ENCODE data around the gene GPR143. TPM values are rescaled to one million over a fixed set of nuclear protein-coding genes. Genes with fewer than 3 reads are reported as not detected.

GPR143 gene
- total RNA-seq, 1 donor from 2014 or later, result 7.1 TPM

- no peaks in the 10 kb centered on the region for H3K27me3 Mint-ChIP-seq
Measured at GRCh38 chrX:9700555-9700954, 65.1 kb downstream of the GPR143 start.

GRCh38 chrX:9698576-9698975, 67.1 kb downstream of the GPR143 start:
- Mint-ChIP-seq H3K4me3 (ENCODE audit: low read depth) (no peak overlapping the region), H3K27ac (no peak overlapping the region), H3K27me3 (no peaks in the 10 kb centered on the region), H3K9me3 (ENCODE audit: low read depth) (peaks cover 13% of the 10 kb centered on the region), H3K4me1 (ENCODE audit: low read depth) (no peaks in the 10 kb centered on the region), H3K36me3 (ENCODE audit: insufficient read depth) (peaks cover 29% of the 10 kb centered on the region)
- no peak for TF ChIP-seq CTCF (IDR thresholded peaks at IDR 0.05; ENCODE audit: unreplicated experiment)
- DNase-seq (ENCODE audit: low spot score, unreplicated experiment), result no peak

More at GRCh38 chrX:9700555-9700954, 65.1 kb downstream of the GPR143 start:
- peaks cover 16% of the 10 kb centered on the region for H3K9me3 Mint-ChIP-seq (ENCODE audit: low read depth)
- H3K4me3 Mint-ChIP-seq (ENCODE audit: low read depth), result no peak overlapping the region
- DNase-seq (ENCODE audit: low spot score, unreplicated experiment), result no peak
- H3K4me1 Mint-ChIP-seq (ENCODE audit: low read depth), result no peaks in the 10 kb centered on the region
- H3K36me3 Mint-ChIP-seq (ENCODE audit: insufficient read depth), result peaks cover 39% of the 10 kb centered on the region
- H3K27ac Mint-ChIP-seq, result no peak overlapping the region
- TF ChIP-seq CTCF (IDR thresholded peaks at IDR 0.05; ENCODE audit: unreplicated experiment), result no peak

- peaks cover 12% of the 10 kb centered on the region for H3K9me3 Mint-ChIP-seq (ENCODE audit: low read depth)
- H3K36me3 Mint-ChIP-seq (ENCODE audit: insufficient read depth), result peaks cover 12% of the 10 kb centered on the region
- H3K27me3 Mint-ChIP-seq, result no peaks in the 10 kb centered on the region
- no peak for DNase-seq (ENCODE audit: low spot score, unreplicated experiment)
- H3K4me1 Mint-ChIP-seq (ENCODE audit: low read depth), result no peaks in the 10 kb centered on the region
- no peak overlapping the region for H3K4me3 Mint-ChIP-seq (ENCODE audit: low read depth)
- no peak for TF ChIP-seq CTCF (IDR thresholded peaks at IDR 0.05; ENCODE audit: unreplicated experiment)
- H3K27ac Mint-ChIP-seq, result no peak overlapping the region
Measured at GRCh38 chrX:9693307-9694001, 72.2 kb downstream of the GPR143 start.

- no peak for TF ChIP-seq CTCF (IDR thresholded peaks at IDR 0.05; ENCODE audit: unreplicated experiment)
- Mint-ChIP-seq H3K4me1 (ENCODE audit: low read depth) (no peaks in the 10 kb centered on the region), H3K36me3 (ENCODE audit: insufficient read depth) (peaks cover 21% of the 10 kb centered on the region), H3K4me3 (ENCODE audit: low read depth) (no peak overlapping the region), H3K27me3 (no peaks in the 10 kb centered on the region), H3K27ac (no peak overlapping the region), H3K9me3 (ENCODE audit: low read depth) (peaks cover 15% of the 10 kb centered on the region)
- no peak for DNase-seq (ENCODE audit: low spot score, unreplicated experiment)
Measured at GRCh38 chrX:9690046-9690445, 75.6 kb downstream of the GPR143 start.

- Mint-ChIP-seq H3K27me3 (no peaks in the 10 kb centered on the region), H3K27ac (no peak overlapping the region), H3K4me3 (ENCODE audit: low read depth) (no peak overlapping the region), H3K36me3 (ENCODE audit: insufficient read depth) (peaks cover 20% of the 10 kb centered on the region), H3K9me3 (ENCODE audit: low read depth) (peaks cover 15% of the 10 kb centered on the region), H3K4me1 (ENCODE audit: low read depth) (no peaks in the 10 kb centered on the region)
- TF ChIP-seq CTCF (IDR thresholded peaks at IDR 0.05; ENCODE audit: unreplicated experiment), result no peak
- no peak for DNase-seq (ENCODE audit: low spot score, unreplicated experiment)
Measured at GRCh38 chrX:9688833-9689232, 76.8 kb downstream of the GPR143 start.
